Trophoblast cell (in vitro differentiated cells and primary cell): ENCODE results near the gene EVI5L.

Experiments
- DNase-seq, 2 donors: peaks; one replicate each; pipeline ENCODE4 v3.0.0-alpha.2; 2016
- H2AFZ ChIP-seq: 2 replicates; pipeline ENCODE4 v1.6.1; 2013; ENCODE audit warnings: low read length, moderate library complexity, mild to moderate bottlenecking; ENCODE audit not compliant: insufficient read depth, poor library complexity
- H2AK5ac ChIP-seq: 2 replicates; pipeline ENCODE4 v1.6.1; 2013; ENCODE audit warnings: mild to moderate bottlenecking, low read length
- H2BK120ac ChIP-seq: 2 replicates; pipeline ENCODE4 v1.6.1; 2013; ENCODE audit warnings: low read length, mild to moderate bottlenecking, moderate library complexity; ENCODE audit not compliant: insufficient read depth, poor library complexity
- H2BK12ac ChIP-seq: 2 replicates; pipeline ENCODE4 v1.6.1; 2013; ENCODE audit warnings: mild to moderate bottlenecking, low read length, moderate library complexity
- H2BK5ac ChIP-seq: 2 replicates; pipeline ENCODE4 v1.6.1; 2013; ENCODE audit warnings: low read length, low read depth, moderate library complexity, mild to moderate bottlenecking; ENCODE audit not compliant: poor library complexity
- H3K14ac ChIP-seq: 2 replicates; pipeline ENCODE4 v1.6.1; 2013; ENCODE audit warnings: mild to moderate bottlenecking, low read length
- H3K18ac ChIP-seq: 2 replicates; pipeline ENCODE4 v1.6.1; 2013; ENCODE audit warnings: mild to moderate bottlenecking, low read length
- H3K23ac ChIP-seq: 2 replicates; pipeline ENCODE4 v1.6.1; 2013; ENCODE audit warnings: low read length
- H3K27ac ChIP-seq: 2 replicates; pipeline ENCODE4 v1.5.1; 2013; ENCODE audit warnings: low read depth, mild to moderate bottlenecking, inconsistent platforms, low read length, moderate library complexity
- H3K27me3 ChIP-seq: 2 replicates; pipeline ENCODE4 v1.6.1; 2013; ENCODE audit warnings: inconsistent platforms, mild to moderate bottlenecking, low read length, moderate library complexity; ENCODE audit not compliant: insufficient read depth
- H3K36me3 ChIP-seq, 2 experiments: 1 replicate in 1 of 2; 2 replicates in 1 of 2; pipeline ENCODE4 v1.6.1; 2013; ENCODE audit warnings: low read length in 2 of 2, mild to moderate bottlenecking in 2 of 2, moderate library complexity in 1 of 2; ENCODE audit not compliant: insufficient read depth in 2 of 2, control insufficient read depth in 1 of 2
- H3K4ac ChIP-seq: 2 replicates; pipeline ENCODE4 v1.6.1; 2013; ENCODE audit warnings: low read depth, mild to moderate bottlenecking, low read length, moderate library complexity
- H3K4me1 ChIP-seq, 2 experiments: 1 replicate in 1 of 2; 2 replicates in 1 of 2; pipeline ENCODE4 v1.6.1; 2013; ENCODE audit warnings: low read length in 2 of 2, mild to moderate bottlenecking in 2 of 2, moderate library complexity in 1 of 2; ENCODE audit not compliant: insufficient read depth in 2 of 2, control insufficient read depth in 1 of 2
- H3K4me2 ChIP-seq: 2 replicates; pipeline ENCODE4 v1.6.1; 2013; ENCODE audit warnings: inconsistent platforms, mild to moderate bottlenecking, low read length, moderate library complexity
- H3K4me3 ChIP-seq: 2 replicates; pipeline ENCODE4 v1.5.1; 2013; ENCODE audit warnings: mild to moderate bottlenecking, low read depth, low read length, inconsistent platforms
- H3K79me1 ChIP-seq: one replicate; pipeline ENCODE4 v1.6.1; 2013; ENCODE audit warnings: low read length
- H3K79me2 ChIP-seq: 2 replicates; pipeline ENCODE4 v1.6.1; 2013; ENCODE audit warnings: low read length, mild to moderate bottlenecking; ENCODE audit not compliant: control insufficient read depth, insufficient read depth, poor library complexity
- H3K9ac ChIP-seq: 2 replicates; pipeline ENCODE4 v1.6.1; 2013; ENCODE audit warnings: mild to moderate bottlenecking, low read length
- H3K9me3 ChIP-seq: 2 replicates; pipeline ENCODE4 v1.6.1; 2013; ENCODE audit warnings: low read depth, mild to moderate bottlenecking, control low read depth, inconsistent platforms, low read length; ENCODE audit not compliant: insufficient read depth
- H4K12ac ChIP-seq: 2 replicates; pipeline ENCODE4 v1.6.1; 2013; ENCODE audit warnings: low read depth, mild to moderate bottlenecking, low read length, moderate library complexity
- H4K8ac ChIP-seq: 2 replicates; pipeline ENCODE4 v1.6.1; 2013; ENCODE audit warnings: low read depth, mild to moderate bottlenecking, low read length, moderate library complexity
- H4K91ac ChIP-seq: one replicate; pipeline ENCODE4 v1.6.1; 2013; ENCODE audit warnings: low read depth, mild to moderate bottlenecking, low read length, moderate library complexity
- WGBS: extraction: QIAGEN DNeasy Blood & Tissue Kit; methylation state at CpG from one replicate; pipeline ENCODE4 v1.1.7; 2013; ENCODE audit warnings: missing lambda C conversion rate; ENCODE audit not compliant: insufficient read length, insufficient coverage; ENCODE audit errors: extremely low coverage; 5-methylcytosine and 5-hydroxymethylcytosine counted together

EVI5L gene

DNA sequence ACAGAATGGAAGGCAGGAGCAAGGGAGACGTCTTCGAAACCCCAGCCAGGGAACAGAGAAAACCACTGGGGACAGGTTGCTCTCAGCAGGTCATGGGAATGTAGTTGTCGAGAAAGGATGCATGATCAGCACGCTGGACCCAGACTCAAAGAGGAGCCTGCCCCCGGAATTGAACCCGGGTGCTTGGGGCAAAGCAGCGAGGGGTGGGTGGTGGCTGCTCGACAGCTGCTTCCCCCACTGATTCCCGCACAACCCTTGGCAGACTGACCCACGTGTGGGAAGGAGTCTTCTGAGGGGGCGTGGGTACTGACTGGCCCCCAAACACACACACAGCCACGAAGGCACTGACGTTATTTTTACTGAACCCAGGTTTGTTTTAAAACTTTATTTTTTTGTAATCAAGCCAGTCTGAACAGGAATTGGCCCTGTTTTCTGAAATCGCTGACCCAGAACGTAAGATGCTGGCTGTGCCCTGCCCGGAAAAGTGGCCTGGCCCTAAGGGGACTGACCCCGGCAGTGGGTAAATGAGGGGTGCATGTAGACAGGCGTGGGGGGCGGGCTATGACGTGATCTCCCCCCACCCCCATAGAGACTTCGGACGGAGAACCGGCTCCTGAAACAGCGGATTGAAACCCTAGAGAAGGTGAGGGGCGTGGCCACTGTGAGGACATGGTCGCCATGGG lies 25.5 kb downstream of the EVI5L start:
- no peaks in the 10 kb centered on the region for H3K79me2 ChIP-seq
- H3K18ac ChIP-seq = no peak overlapping the region
- no peak overlapping the region for H4K8ac ChIP-seq
- no peak overlapping the region for H4K91ac ChIP-seq
- no peak overlapping the region for H2AFZ ChIP-seq
- H2AK5ac ChIP-seq = no peak overlapping the region
- H3K14ac ChIP-seq = no peak overlapping the region
- H3K79me1 ChIP-seq = no peaks in the 10 kb centered on the region
- no peaks in the 10 kb centered on the region for H3K27me3 ChIP-seq
- no peak overlapping the region for H2BK5ac ChIP-seq
- no peak overlapping the region for H3K27ac ChIP-seq
- H3K4me1 ChIP-seq = peaks cover 0 to 5% of the 10 kb centered on the region in 2 experiments
- no peak overlapping the region for H2BK12ac ChIP-seq
- no CpG with 5 or more reads among the region's 26 CpGs for WGBS
- H3K36me3 ChIP-seq = no peaks in the 10 kb centered on the region
- H3K23ac ChIP-seq = no peak overlapping the region
- no peak overlapping the region for H4K12ac ChIP-seq
- no peak overlapping the region for H3K4me2 ChIP-seq
- H2BK120ac ChIP-seq = no peak overlapping the region
- peak overlapping the region; percentile 42 for H3K9ac ChIP-seq
- no peak for DNase-seq
- H3K4me3 ChIP-seq = no peak overlapping the region
- no peaks in the 10 kb centered on the region for H3K9me3 ChIP-seq
- no peak overlapping the region for H3K4ac ChIP-seq

DNA sequence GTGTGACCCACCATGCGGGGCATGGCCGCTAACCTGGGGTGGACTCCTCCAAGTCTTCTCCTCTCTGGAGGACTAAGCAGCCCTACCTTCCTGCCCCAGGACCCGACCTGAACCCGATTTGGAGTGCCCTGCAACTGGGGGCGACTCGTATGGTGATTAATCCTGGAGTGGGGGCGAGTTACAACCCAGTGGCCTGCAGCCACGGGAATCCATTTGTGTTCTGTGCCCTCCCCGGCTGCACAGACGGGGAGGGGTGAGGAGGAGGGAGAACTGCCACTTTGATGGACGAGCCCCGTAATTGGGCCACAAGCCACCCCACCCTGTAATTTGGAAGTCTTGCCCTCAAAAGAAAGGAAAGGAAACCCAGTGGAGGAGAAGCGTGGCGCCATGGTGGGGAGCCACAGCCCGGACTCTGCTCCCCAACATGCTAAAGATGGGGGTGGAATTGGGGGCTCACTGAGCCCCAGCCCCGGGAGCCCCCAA lies 26.1 kb downstream of the EVI5L start:
- H2BK5ac ChIP-seq = no peak overlapping the region
- WGBS = no CpG with 5 or more reads among the region's 16 CpGs
- H4K8ac ChIP-seq = no peak overlapping the region
- H3K79me1 ChIP-seq = no peaks in the 10 kb centered on the region
- H4K91ac ChIP-seq = no peak overlapping the region
- H3K27ac ChIP-seq = no peak overlapping the region
- H3K14ac ChIP-seq = no peak overlapping the region
- no peak overlapping the region for H2BK120ac ChIP-seq
- peak overlapping the region; percentile 42 for H3K9ac ChIP-seq
- H3K4me1 ChIP-seq = peaks cover 0 to 5% of the 10 kb centered on the region in 2 experiments
- H3K27me3 ChIP-seq = no peaks in the 10 kb centered on the region
- no peak overlapping the region for H3K23ac ChIP-seq
- H3K36me3 ChIP-seq = no peaks in the 10 kb centered on the region
- H3K79me2 ChIP-seq = no peaks in the 10 kb centered on the region
- H2AFZ ChIP-seq = no peak overlapping the region
- H3K9me3 ChIP-seq = no peaks in the 10 kb centered on the region
- H3K4ac ChIP-seq = no peak overlapping the region
- no peak overlapping the region for H3K4me3 ChIP-seq
- no peak for DNase-seq
- H4K12ac ChIP-seq = no peak overlapping the region
- H3K4me2 ChIP-seq = no peak overlapping the region
- H2BK12ac ChIP-seq = no peak overlapping the region
- H2AK5ac ChIP-seq = no peak overlapping the region
- no peak overlapping the region for H3K18ac ChIP-seq

DNA sequence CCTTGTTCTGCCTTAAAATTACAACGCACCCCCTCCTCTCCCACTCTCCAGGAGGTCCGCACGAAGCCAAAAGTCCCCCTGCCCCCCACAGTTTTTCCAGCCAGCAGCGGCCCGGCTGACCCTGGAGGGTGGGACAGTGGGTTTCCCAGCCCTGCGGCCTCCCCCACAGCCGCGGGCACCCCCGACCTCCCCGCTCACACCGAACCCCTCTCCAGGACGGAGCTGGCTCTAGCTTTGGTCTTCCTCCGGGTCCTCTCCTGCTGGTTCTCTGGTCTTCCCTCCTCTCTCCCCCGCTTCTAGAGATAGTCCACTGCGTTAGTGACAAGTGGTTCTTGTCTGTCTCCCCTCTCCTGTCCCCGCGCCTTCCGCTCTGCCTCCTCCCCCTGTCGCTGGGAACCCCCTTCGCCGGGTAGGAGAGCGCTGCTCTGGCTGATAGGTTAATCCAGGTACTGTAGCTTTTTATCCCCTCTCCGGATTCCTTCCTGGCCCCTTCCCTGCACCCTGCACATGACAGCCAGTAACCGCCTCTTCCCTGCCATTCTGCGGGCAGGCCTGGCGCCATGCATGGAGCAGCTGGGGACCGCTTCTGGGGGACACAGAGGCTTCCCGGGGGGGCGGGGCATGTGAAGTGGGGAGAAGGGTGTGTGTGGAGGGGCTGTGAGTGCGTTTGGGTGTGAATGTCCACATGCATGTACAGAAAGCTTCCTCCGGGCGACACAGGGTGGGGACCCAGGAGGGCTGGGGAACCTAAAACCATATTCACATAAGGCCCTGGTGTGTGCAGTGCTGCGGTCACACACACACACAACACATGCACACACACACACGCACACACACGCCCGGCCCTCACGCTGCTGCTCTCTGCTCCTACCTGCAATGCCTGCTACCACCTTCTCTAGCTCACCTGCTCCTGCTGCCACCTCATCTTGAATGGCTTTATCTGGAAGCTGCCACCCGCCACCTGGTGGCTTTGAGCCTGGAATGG lies 27.0 kb downstream of the EVI5L start:
- Histone ChIP-seq H3K9me3 (no peaks in the 10 kb centered on the region), H3K14ac (no peak overlapping the region), H2AFZ (no peak overlapping the region), H3K4me2 (no peak overlapping the region), H3K79me1 (no peaks in the 10 kb centered on the region), H3K4me3 (no peak overlapping the region), H3K27ac (no peak overlapping the region), H3K27me3 (peaks cover 4% of the 10 kb centered on the region), H3K23ac (no peak overlapping the region), H2BK5ac (no peak overlapping the region), H3K18ac (no peak overlapping the region), H2BK120ac (no peak overlapping the region), H3K9ac (no peak overlapping the region), H3K36me3 (no peaks in the 10 kb centered on the region), H4K8ac (no peak overlapping the region), H4K91ac (no peak overlapping the region), H4K12ac (no peak overlapping the region), H3K4me1 (peaks cover 0 to 9% of the 10 kb centered on the region in 2 experiments), H2AK5ac (no peak overlapping the region), H3K4ac (no peak overlapping the region), H2BK12ac (no peak overlapping the region), H3K79me2 (no peaks in the 10 kb centered on the region)
- no peak for DNase-seq
- no CpG with 5 or more reads among the region's 38 CpGs for WGBS

DNA sequence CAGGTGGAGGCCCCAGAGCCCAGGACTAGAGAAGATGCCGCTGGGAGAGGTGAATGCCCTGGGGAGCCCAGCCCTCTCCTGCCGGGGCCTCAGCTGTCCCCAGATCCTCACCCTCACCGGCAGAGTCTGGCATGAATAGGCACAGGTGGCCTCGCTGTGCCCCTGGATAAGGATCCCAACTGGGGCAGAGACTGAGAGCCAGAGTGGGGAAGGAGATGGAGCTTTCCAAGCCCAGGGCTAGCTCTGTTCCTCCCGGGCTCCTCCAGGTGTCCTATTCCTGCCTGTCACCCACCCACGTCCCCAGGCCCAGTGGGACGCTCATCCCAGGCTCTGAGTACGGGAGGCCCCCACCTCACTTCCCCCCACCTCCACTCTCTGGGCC lies 27.7 kb downstream of the EVI5L start:
- no peak overlapping the region for H3K4me3 ChIP-seq
- peaks cover 4% of the 10 kb centered on the region for H3K9me3 ChIP-seq
- H2AK5ac ChIP-seq = no peak overlapping the region
- no peak overlapping the region for H3K27ac ChIP-seq
- H2AFZ ChIP-seq = no peak overlapping the region
- no peak overlapping the region for H2BK5ac ChIP-seq
- no peak overlapping the region for H3K14ac ChIP-seq
- H3K79me1 ChIP-seq = no peaks in the 10 kb centered on the region
- H4K8ac ChIP-seq = no peak overlapping the region
- H4K91ac ChIP-seq = no peak overlapping the region
- H3K23ac ChIP-seq = no peak overlapping the region
- no peaks in the 10 kb centered on the region for H3K79me2 ChIP-seq
- H3K9ac ChIP-seq = no peak overlapping the region
- H4K12ac ChIP-seq = no peak overlapping the region
- peaks cover 6% of the 10 kb centered on the region for H3K27me3 ChIP-seq
- no CpG with 5 or more reads among the region's 8 CpGs for WGBS
- no peaks in the 10 kb centered on the region for H3K36me3 ChIP-seq
- no peak for DNase-seq
- H3K18ac ChIP-seq = no peak overlapping the region
- H2BK12ac ChIP-seq = no peak overlapping the region
- H3K4me2 ChIP-seq = no peak overlapping the region
- H3K4ac ChIP-seq = no peak overlapping the region
- H3K4me1 ChIP-seq = peaks cover 0 to 13% of the 10 kb centered on the region in 2 experiments
- no peak overlapping the region for H2BK120ac ChIP-seq
